ENCODE measurements around the gene ZNF763.

DNA sequence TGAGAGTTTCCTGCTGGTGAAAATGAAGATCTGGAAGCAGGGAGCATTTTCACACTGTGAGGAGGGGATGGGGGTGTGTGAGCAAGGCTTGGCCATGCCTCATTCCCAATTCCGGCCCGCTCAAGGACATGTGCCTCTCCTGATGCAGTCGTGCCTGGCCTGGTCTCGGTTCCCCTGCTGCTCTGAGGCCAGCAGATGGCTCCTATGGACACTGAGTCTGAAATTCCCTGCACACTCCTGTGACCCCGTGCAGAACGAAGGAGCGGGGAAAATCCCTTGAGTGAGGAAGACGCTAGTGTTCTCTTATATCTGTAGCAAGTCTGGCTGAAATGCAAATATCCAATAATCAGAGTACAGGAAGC is 363 bp upstream of the ZNF763 start:
- TF ChIP-seq POLR2AphosphoS5 (IDR thresholded peaks at IDR 0.05) (no peak), EP300 (IDR thresholded peaks at IDR 0.05; ENCODE audit: low read depth) (no peak)
- TF ChIP-seq, protein P1, sequence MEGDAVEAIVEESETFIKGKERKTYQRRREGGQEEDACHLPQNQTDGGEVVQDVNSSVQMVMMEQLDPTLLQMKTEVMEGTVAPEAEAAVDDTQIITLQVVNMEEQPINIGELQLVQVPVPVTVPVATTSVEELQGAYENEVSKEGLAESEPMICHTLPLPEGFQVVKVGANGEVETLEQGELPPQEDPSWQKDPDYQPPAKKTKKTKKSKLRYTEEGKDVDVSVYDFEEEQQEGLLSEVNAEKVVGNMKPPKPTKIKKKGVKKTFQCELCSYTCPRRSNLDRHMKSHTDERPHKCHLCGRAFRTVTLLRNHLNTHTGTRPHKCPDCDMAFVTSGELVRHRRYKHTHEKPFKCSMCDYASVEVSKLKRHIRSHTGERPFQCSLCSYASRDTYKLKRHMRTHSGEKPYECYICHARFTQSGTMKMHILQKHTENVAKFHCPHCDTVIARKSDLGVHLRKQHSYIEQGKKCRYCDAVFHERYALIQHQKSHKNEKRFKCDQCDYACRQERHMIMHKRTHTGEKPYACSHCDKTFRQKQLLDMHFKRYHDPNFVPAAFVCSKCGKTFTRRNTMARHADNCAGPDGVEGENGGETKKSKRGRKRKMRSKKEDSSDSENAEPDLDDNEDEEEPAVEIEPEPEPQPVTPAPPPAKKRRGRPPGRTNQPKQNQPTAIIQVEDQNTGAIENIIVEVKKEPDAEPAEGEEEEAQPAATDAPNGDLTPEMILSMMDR (IDR thresholded peaks at IDR 0.05), result peak in 1 of 5 experiments; percentile 7

All from transverse colon (tissue), 4 donors.